Measurements from ENCODE around the gene KHDRBS2.
A peak's percentile ranks its signal among the peaks of the same experiment; 100 is the strongest.

Gene KHDRBS2

GRCh38 chr6:62174548-62174947 lies 111.5 kb downstream of the KHDRBS2 start:
- no peak for DNase-seq

- DNase-seq = no peak
These were observed 118.3 kb downstream of the KHDRBS2 start for GRCh38 chr6:62167736-62168135.

GRCh38 chr6:62162858-62163257 lies 123.2 kb downstream of the KHDRBS2 start:
- no peak for DNase-seq

GRCh38 chr6:62152796-62153195 lies 133.2 kb downstream of the KHDRBS2 start:
- DNase-seq = no peak

GRCh38 chr6:62150048-62150663 lies 135.9 kb downstream of the KHDRBS2 start:
- DNase-seq = peak; percentile 4

- DNase-seq = no peak
These were observed 138.8 kb downstream of the KHDRBS2 start for GRCh38 chr6:62146954-62147853.

- DNase-seq = no peak
These were observed 156.9 kb downstream of the KHDRBS2 start for GRCh38 chr6:62129127-62129526.

GRCh38 chr6:62119401-62119800 lies 166.6 kb downstream of the KHDRBS2 start:
- DNase-seq = no peak

GRCh38 chr6:62103186-62103859 lies 182.7 kb downstream of the KHDRBS2 start:
- no peak for DNase-seq

- no peak for DNase-seq
These were observed 183.6 kb downstream of the KHDRBS2 start for GRCh38 chr6:62102387-62102786.

- no peak for DNase-seq
These were observed 195.4 kb downstream of the KHDRBS2 start for GRCh38 chr6:62090442-62091229.

GRCh38 chr6:62089781-62090180 lies 196.2 kb downstream of the KHDRBS2 start:
- DNase-seq = no peak

GRCh38 chr6:62086047-62086446 lies 200.0 kb downstream of the KHDRBS2 start:
- no peak for DNase-seq

- no peak for DNase-seq
These were observed 210.2 kb downstream of the KHDRBS2 start for GRCh38 chr6:62075869-62076268.

GRCh38 chr6:62059901-62060300 lies 226.1 kb downstream of the KHDRBS2 start:
- DNase-seq = no peak

GRCh38 chr6:62057300-62057699 lies 228.7 kb downstream of the KHDRBS2 start:
- DNase-seq = no peak

- DNase-seq = no peak
These were observed 240.5 kb downstream of the KHDRBS2 start for GRCh38 chr6:62045502-62045901.

GRCh38 chr6:62043084-62043483 lies 242.9 kb downstream of the KHDRBS2 start:
- no peak for DNase-seq

GRCh38 chr6:62042429-62042828 lies 243.6 kb downstream of the KHDRBS2 start:
- DNase-seq = no peak

- DNase-seq = no peak
These were observed 246.4 kb downstream of the KHDRBS2 start for GRCh38 chr6:62039605-62040004.

GRCh38 chr6:62037445-62037844 lies 248.6 kb downstream of the KHDRBS2 start:
- no peak for DNase-seq

GRCh38 chr6:62035952-62036351 lies 250.1 kb downstream of the KHDRBS2 start:
- DNase-seq = no peak

GRCh38 chr6:62013719-62014118 lies 272.3 kb downstream of the KHDRBS2 start:
- no peak for DNase-seq
